Measurements from ENCODE around the gene KCTD20. TPM values are rescaled to one million over a fixed set of nuclear protein-coding genes. Genes with fewer than 3 reads are reported as not detected.

The KCTD20 gene
- total RNA-seq, 1 donor from 2014 or later: 89.1 TPM

DNA sequence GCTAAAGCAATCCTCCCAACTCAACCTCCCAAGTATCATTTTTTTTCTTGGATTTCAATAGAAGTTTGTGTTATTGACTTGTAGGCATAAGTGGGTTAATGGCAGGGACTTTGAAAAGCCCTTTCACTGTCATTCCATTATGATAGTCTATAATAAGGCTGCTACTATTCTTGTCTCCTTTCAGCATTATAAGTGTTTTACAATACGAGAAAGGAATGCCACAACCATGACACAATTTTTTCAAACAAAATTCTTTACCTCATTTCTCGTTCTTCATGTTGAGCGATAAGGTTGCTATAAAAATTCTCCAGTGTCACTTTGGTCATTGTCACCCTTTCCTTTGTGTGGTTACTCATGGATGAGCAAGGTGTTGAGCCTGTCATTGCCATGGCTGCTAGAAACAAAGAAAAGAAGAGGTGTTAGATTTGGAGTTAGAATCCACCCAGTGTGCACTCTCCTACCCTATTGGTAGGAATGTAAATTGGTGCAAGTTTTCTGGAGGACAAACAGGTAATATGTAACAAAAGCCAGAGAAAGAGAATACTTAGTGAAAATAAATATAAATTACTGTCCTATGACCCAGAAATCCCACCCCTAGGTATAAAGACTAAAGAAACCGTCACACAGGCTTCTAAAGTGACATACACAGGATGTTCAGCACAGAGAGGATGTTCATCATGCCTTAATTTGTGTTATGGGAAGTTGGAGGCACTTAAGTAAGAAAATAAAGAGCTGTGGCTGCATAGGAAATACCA, 97.2 kb downstream of the KCTD20 start:
- peaks cover 38% of the 10 kb centered on the region for H3K4me1 Mint-ChIP-seq (ENCODE audit: low read depth)
- H3K27me3 Mint-ChIP-seq (ENCODE audit: low read depth): no peaks in the 10 kb centered on the region
- peaks cover 17% of the 10 kb centered on the region for H3K36me3 Mint-ChIP-seq (ENCODE audit: low read depth)
- no peaks in the 10 kb centered on the region for H3K9me3 Mint-ChIP-seq (ENCODE audit: low read depth)
- DNase-seq (ENCODE audit: low spot score): no peak
- H3K4me3 Mint-ChIP-seq (ENCODE audit: unreplicated experiment): no peak overlapping the region
- H3K27ac Mint-ChIP-seq (ENCODE audit: unreplicated experiment): no peak overlapping the region
- TF ChIP-seq, protein P1, sequence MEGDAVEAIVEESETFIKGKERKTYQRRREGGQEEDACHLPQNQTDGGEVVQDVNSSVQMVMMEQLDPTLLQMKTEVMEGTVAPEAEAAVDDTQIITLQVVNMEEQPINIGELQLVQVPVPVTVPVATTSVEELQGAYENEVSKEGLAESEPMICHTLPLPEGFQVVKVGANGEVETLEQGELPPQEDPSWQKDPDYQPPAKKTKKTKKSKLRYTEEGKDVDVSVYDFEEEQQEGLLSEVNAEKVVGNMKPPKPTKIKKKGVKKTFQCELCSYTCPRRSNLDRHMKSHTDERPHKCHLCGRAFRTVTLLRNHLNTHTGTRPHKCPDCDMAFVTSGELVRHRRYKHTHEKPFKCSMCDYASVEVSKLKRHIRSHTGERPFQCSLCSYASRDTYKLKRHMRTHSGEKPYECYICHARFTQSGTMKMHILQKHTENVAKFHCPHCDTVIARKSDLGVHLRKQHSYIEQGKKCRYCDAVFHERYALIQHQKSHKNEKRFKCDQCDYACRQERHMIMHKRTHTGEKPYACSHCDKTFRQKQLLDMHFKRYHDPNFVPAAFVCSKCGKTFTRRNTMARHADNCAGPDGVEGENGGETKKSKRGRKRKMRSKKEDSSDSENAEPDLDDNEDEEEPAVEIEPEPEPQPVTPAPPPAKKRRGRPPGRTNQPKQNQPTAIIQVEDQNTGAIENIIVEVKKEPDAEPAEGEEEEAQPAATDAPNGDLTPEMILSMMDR (IDR thresholded peaks at IDR 0.05): peak; percentile 37

Other genes starting within 250 kb of the KCTD20 start
- gene BRPF3, start 246.3 kb upstream of the KCTD20 start, total RNA-seq: 25.6 to 28.5 TPM (median 28.2 TPM) in 3 replicates
- not detected in 3 replicates for gene PNPLA1, start 172.9 kb upstream of the KCTD20 start, total RNA-seq
- gene BNIP5, start 106.1 kb upstream of the KCTD20 start, total RNA-seq: not detected in 3 replicates
- gene ETV7, start 55.3 kb upstream of the KCTD20 start, total RNA-seq: not detected in 3 replicates
- gene PXT1, start 146 bp upstream of the KCTD20 start, total RNA-seq: not detected in 3 replicates
- gene STK38, start 104.5 kb downstream of the KCTD20 start, total RNA-seq: 60.4 to 65.1 TPM (median 63.2 TPM) in 3 replicates
- gene SRSF3, start 151.4 kb downstream of the KCTD20 start, total RNA-seq: 180 to 233 TPM (median 191 TPM) in 3 replicates
- gene CDKN1A, start 235.7 kb downstream of the KCTD20 start, total RNA-seq: 230 to 303 TPM (median 301 TPM) in 3 replicates

Measured in chondrocyte (in vitro differentiated cells).